Measurements from ENCODE around the gene GMPS.
"Not testable (repeated sequence)": the region's sequence is repeated elsewhere in the genome, so short reads cannot be mapped to it uniquely, and the experiment has no call there.

GMPS gene

DNA sequence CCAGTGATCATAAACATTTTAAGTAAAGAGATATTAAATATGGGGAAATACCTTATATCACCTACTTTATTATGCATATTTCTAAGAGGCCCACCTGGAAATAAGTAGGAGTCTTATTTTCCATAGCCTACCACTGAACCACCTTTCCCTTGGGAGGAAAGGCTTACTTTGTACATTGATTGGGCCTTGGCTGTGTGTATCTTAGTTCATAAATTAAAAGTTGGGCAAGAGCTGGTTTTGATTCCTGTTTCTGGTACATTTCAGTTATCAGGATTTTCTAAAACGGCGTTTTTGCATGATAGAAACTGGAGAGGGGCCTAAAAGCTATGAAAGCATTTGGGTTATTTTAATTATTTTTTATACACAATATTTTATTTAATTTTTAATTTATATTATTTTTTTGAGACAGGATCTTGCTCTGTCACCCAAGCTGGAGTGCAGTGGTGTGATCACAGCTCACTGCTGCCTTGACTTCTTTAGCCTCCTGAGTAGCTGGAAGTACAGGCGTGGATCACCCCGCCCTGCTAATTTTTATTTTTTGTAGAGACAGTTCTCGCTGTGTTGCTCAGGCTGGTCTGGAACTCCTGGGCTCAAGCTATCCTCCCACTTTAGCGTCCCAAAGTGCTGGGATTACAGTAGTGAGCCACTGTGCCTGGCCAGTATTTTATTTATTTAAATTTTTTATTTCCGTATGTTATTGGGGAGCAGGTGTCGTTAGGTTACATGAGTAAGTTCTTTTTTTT, 2.6 kb downstream of the GMPS start:
- DNase-seq: no peak

- DNase-seq: no peak
These were observed 5.6 kb downstream of the GMPS start for GRCh38 chr3:155876037-155876436.

- no peak for DNase-seq
These were observed 6.1 kb downstream of the GMPS start for GRCh38 chr3:155876503-155876902.

DNA sequence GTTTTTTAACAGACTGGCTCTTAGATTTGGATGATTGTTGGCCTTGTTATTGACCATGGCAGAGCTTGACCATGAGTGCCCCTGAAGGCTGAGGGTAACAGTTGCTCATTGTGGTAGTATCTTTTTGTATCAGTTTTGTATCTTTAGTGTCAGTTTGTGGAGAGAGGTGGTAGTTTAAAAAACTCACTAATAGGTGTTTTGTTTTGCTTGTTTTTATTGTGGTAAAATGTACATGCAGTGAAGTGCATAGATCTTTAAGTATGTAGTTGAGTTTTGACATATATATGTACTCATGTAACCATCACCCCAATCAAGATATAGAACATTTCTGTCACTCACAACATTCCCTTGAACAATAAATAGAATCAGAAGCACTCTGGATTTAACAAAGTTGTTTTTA, 9.8 kb downstream of the GMPS start:
- no peak for DNase-seq

GRCh38 chr3:155884292-155884691, 13.8 kb downstream of the GMPS start:
- no peak for DNase-seq

DNA sequence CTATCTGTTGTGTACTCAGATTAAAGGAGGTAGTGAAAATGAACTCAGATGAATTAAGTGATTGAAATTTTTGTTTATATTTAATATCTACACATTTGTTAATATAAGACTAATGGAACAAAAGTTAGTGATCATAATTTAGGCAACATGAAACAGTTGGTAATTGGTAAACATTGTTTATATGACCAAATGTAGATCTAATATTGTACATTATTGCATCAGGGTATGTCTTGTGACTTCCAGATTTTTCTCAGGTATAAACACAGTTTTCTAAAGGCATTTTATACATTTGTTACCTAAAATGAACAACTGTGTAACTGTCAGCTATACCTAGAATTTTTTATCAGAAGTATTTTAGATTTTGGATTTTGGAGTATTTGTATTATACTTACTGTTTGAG, 14.8 kb downstream of the GMPS start:
- DNase-seq: no peak

DNA sequence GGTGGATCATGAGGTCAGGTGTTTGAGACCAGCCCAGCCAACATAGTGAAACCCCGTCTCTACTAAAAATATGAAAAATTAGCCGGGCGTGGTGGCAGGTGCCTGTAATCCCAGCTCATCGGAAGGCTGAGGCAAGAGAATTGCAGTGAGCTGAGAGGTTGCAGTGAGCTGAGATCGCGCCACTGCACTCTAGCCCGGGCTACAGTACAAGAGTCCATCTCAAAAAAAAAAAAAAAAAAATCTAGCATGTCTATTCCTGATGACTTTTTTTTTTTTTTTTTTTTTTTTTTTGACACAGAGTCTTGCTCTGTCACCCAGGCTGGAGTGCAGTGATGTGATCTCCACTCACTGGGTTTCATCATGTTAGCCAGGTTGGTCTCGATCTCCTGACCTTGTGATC, 15.9 kb downstream of the GMPS start:
- not testable (repeated sequence) for DNase-seq

- DNase-seq: no peak
These were observed 16.5 kb downstream of the GMPS start for GRCh38 chr3:155886915-155887314.

GRCh38 chr3:155889212-155889611, 18.8 kb downstream of the GMPS start:
- no peak for DNase-seq

- DNase-seq: no peak
These were observed 19.5 kb downstream of the GMPS start for GRCh38 chr3:155889952-155890351.

DNA sequence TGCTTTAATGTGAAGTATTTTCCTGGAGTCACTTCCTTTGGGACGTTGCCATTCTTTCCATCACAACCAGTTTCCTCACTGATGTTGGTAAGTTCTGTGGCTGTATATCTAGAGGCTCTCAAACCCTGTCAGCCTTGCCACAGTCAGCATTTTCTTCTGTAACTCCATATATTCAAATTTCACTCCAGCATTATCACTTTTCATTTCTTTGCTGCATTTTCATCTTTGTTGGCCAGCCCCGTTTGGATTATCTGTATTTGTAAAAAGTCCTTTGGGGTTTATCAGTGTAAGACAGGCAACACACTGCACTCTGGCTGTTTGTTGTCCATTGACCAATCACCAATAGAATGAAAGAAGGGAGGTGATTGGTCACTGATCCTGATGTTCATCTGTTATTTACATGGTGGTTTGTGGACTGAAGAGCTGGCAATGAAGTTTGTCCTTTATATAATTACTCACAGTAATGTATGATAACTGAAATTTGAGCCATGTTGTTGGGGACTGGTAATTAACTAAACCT, 20.3 kb downstream of the GMPS start:
- DNase-seq: no peak

DNA sequence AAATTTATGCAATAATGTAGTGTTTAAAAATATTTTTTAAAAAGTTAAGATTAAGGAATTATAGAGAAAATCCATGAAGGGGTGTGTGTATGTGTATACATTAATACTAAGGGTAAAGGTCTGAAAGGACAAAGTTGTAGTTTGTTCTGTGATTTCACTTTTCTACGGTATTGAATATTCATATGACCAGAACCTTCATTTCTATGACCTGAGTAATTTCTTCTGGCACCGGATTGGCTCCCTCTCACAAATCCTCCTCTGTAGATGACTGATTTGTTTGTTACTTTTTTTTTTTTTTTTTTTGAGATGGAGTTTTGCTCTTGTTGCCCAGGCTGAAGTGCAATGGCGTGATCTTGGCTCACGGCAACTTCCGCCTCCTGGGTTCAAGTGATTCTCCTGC, 20.9 kb downstream of the GMPS start:
- DNase-seq: no peak

- DNase-seq: no peak
These were observed 25.0 kb downstream of the GMPS start for GRCh38 chr3:155895379-155895900.

GRCh38 chr3:155906900-155907299, 36.5 kb downstream of the GMPS start:
- no peak for DNase-seq

DNA sequence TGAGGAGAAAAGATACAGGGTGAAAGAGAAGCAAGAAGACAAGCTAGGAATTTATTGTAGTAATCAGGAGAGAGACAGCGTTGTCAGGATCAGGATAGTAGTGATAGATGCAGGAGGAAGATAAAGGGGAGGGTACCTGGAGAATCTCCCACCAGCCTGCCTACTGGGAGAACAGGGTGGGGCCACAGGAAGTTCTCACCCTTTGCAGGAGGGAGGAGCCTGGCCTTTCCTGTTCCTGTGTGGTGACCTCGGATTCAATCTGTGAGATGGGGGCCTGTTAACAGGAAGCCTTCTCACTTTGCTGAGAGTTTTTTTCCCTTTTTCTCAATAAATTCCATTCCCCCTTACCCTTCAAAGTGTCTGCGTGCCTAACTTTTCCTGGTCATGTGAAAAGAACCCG, 37.6 kb downstream of the GMPS start:
- no peak for DNase-seq

DNA sequence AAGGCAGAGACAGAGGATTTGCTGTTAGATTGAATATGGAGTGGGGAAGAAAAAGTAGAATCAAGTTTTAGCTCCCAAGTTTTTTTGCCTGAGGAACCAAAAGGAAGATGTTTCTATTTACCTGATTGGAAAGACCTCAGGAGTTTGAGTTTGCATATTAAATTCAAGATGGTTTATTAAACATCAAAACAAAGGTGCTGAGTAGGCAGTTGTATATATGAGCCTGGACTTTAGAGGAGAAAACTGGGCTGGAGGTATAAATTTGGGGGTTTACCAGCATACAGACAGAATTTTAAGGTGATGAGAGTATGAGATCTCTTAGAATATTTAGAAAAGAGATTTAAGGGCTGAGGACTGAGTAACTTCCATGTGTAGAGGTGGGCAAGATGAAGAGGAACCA, 38.2 kb downstream of the GMPS start:
- no peak for DNase-seq

GRCh38 chr3:155912090-155912489, 41.6 kb downstream of the GMPS start:
- DNase-seq: no peak

DNA sequence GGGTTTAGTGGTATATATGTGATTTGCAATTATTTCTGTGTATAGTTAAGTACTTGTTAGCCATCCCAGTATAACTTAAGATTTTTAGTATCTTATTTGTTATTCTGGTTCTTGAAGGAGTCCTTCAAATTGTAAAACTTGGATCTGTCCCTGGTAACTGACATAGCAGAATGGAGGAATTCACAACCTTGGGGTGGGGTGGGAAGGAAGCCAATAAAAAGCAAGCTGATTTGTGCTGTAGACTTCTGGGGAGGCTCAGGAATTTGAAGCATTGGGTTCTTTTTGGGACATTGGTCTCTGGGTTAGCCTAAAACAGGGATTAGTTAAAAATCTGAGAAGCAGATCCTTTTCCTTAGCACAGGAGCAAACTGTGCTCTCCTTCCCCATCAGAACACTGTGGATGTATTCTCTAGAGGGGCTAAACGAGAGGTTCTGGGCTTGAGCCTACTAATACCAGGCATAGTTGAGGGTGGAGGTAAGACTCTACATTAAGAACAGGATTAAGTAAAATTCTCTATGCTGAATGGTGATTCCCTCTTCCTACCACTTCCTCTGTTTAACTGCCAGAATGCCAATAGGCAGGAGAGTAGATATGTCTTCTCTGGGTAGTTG, 42.2 kb downstream of the GMPS start:
- DNase-seq: no peak

DNA sequence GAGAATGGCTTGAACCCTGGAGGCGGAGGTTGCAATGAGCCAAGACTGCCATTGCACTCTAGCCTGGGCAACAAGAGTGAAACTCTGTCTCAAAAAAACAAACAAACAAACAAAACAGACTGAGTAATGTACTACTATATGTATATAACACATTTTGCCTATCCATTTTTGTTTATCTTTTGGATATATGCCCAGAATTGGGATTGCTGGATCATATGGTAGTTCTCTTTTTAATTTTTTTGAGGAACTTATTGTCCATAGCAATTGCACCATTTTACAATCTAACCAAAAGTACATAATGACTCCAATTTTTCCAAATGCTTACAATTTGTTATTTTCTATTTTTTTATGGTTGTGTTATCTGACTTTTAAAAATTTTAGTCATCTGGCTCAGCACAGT, 47.3 kb downstream of the GMPS start:
- DNase-seq: no peak

GRCh38 chr3:155919728-155920127, 49.3 kb downstream of the GMPS start:
- no peak for DNase-seq

DNA sequence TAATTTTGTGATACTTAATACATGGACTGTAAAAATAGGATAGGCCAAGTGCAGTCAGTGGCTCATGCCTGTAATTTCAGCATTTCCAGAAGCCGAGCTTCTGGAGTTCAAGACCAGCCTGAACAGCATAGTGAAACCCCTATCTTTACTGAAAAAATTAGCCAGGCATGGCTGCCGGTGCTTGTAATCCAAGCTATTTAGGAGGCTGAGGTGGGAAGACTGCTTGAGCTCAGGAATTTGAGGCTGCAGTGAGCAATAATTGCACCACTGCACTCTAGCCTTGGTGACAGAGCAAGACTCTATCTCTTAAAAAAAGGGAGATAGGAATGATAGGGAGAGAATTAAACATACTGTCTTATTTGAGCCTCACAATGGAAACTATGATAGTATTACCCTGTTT, 51.0 kb downstream of the GMPS start:
- no peak for DNase-seq

- DNase-seq: no peak
These were observed 63.8 kb downstream of the GMPS start for GRCh38 chr3:155934230-155934629.

DNA sequence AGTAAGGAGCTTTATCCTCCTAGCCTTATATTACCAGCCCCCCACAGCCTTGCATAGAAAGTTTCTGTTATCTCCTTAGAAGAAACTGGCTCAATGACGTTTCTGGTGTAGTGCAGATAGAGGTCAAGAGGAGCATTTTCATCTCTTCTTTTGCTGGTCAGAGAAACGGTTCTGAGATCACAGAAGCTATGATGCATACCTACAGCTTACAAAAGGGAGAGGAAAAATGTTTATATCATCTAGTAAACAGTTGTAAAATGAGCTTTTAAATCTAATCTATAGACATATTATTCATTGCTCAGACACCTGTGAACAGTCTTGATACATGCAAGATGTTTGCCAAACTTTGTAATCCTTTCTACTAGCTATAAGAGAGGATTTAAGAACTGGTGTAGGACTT, 68.0 kb downstream of the GMPS start:
- no peak for DNase-seq

DNA sequence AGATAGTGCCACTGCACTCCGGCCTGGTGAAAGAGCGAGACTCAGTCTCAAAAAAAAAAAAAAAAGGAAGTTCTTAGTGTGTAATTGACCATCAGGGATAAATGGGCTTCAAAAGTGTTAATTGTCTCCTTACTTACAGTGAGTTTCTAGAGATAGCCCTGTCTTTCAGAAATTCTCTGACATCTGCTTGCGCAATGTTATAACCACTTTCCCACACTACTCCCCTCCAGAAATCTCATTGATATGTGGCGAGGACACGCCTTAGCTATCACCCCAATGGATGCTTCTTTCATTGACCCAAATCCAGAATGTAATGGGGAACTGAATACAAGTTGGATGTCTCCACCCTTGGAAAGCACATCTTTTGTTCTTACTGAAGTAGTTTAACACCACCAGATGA, 70.9 kb downstream of the GMPS start:
- DNase-seq: no peak

GRCh38 chr3:155944081-155944480, 73.6 kb downstream of the GMPS start:
- no peak for DNase-seq
